ENCODE data around the gene LGALSL.

DNA sequence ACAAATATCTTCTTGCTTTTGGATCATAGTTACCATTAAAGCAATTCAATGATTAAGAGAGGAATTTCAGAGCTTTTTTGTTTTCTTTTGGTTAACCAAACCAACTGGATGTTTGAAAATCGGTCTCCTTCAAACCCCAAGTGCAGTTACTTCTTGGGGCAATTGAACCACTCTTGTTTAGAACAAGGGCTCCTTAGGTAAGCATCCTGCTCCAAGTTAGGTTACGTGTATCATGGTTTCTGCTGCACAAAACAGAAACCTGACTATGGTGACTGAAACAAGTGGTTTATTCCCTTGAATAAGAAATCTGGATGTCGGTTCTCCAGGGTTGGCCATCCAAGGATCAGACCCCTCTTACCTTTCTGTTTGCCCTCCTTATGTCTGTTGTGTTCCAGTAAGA is 16.1 kb upstream of the LGALSL start:
- TF ChIP-seq RCOR1 (IDR thresholded peaks at IDR 0.05; ENCODE audit: low read depth, low read length) (no peak), CEBPB (IDR thresholded peaks at IDR 0.05) (no peak), CTCF (IDR thresholded peaks at IDR 0.05) (no peak), SMC3 (IDR thresholded peaks at IDR 0.05) (no peak), FOSL2 (IDR thresholded peaks at IDR 0.05) (no peak), FOSL2 (CRISPR knock-in tag; IDR thresholded peaks at IDR 0.05) (no peak), POLR2A (IDR thresholded peaks at IDR 0.05; ENCODE audit: low read length) (no peak), CHD4 (IDR thresholded peaks at IDR 0.05; ENCODE audit: borderline replicate concordance) (no peak), HOXB13 (CRISPR knock-in tag; IDR thresholded peaks at IDR 0.05; ENCODE audit: low read depth) (no peak), HDAC2 (IDR thresholded peaks at IDR 0.05) (no peak)

Measured in A549 (cell line).